ENCODE measurements around the gene HSD17B10.
"Not testable (repeated sequence)": the region's sequence is repeated elsewhere in the genome, so short reads cannot be mapped to it uniquely, and the experiment has no call there.

Gene HSD17B10

GRCh38 chrX:53435997-53436396 lies 1.8 kb upstream of the HSD17B10 start:
- DNase-seq, result peak; percentile 28

DNA sequence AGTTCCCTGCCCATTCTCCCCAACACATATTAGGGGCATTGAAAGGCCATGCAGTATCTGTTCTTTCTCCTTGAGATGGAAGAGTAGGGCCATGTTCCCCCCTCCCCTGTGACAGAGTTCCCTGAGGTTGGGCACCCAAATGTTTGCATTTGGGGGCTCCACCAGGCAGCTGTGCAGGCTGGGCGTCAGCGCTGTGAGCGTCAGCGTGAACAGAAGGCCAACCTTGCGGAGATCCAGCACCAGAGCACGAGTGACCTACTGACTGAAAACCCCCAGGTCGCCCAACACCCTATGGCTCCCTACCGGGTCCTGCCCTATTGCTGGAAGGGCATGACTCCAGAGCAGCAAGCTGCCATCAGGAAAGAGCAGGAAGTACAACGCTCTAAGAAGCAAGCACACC lies 3.9 kb downstream of the HSD17B10 start:
- DNase-seq, result no peak

DNA sequence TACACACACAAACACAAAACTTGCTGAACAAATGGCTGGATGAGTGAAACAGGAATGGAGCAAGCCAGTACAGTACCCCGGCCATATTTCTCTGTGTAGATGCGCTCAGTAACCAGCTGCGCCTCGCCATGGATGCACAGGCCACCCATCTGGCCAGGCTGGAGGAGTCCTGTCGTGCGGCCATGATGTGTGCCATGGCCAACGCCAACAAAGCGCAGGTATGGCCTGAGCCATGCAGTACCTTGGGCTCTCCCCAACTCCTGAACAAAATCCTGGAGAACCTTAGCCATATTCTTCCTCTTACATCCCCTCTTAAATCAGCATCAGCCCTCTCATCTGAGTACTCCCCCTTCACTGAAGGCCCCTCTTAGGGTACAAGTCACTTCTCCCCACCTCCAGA lies 4.4 kb downstream of the HSD17B10 start:
- DNase-seq, result no peak

GRCh38 chrX:53422861-53423306 lies 11.3 kb downstream of the HSD17B10 start, which contains the start of gene RIBC1:
Gene RIBC1, plus strand, starts transcription at chrX:53422873. Its CDS starts 3,404 bp downstream, at chrX:53426277.
- no peak for DNase-seq

DNA sequence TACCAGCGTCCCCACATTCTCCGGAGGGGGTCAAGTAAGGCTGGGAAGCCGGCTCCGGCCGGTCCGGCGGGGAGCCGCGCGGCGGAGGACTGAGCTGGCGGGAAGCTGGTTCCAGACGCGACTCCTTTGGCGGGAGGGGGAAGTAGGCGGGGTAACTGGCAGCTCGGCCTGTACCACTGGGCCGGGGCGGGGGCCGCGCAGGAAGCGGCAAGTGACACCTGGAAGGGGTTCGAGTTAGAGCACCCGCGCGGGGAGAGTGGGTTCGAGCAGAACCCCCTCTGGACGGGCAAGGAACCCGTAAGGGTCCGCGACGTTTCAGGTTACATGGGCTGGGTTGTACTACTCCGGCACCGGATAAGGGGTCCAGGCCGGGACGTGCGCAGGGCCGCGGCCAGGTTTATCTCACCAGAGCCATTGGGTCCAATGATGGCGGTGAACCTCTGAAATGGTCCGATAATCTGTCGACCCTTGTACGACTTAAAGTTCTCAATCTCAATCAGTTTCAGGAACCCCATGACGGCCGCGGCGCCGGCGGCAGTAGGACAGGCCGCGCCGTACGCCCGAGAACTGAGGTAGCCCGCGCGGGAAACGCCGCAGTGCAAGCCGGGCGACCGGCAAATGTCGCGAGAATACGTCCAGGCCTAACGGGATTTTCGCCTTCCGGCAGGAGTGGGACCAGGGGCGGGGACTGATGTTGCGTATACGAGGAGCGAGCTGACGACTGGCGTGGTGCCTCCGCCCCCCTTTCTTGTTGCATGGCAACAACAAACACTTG lies 11.9 kb downstream of the HSD17B10 start, which contains the start of gene SMC1A:
Gene SMC1A, minus strand, starts transcription at position 569 of the 775 bp plus-strand sequence. Its CDS starts 54 bp downstream, at position 515.
- peak; percentile 95 for DNase-seq

GRCh38 chrX:53421772-53422085 lies 12.4 kb downstream of the HSD17B10 start:
- no peak for DNase-seq

DNA sequence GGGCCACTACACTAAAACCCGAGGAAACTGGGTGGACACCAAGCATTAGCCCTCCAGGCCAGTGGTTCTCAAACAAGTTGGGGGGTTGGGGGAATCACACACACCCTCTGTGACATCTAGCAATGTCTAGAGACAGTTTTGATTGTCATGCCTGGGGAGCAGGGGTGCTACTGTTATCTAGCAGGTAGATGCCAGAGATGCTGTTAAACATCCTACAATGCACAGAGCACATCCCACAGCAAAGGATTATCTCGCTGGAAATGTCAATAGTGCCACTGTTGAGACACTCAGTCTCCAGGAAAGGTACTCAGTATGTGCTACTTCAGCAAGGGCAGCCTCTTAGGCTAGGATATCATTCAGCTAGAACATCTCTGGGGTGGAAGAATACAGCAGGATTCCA lies 13.0 kb downstream of the HSD17B10 start:
- no peak for DNase-seq

GRCh38 chrX:53420351-53420750 lies 13.8 kb downstream of the HSD17B10 start:
- DNase-seq, result not testable (repeated sequence)

DNA sequence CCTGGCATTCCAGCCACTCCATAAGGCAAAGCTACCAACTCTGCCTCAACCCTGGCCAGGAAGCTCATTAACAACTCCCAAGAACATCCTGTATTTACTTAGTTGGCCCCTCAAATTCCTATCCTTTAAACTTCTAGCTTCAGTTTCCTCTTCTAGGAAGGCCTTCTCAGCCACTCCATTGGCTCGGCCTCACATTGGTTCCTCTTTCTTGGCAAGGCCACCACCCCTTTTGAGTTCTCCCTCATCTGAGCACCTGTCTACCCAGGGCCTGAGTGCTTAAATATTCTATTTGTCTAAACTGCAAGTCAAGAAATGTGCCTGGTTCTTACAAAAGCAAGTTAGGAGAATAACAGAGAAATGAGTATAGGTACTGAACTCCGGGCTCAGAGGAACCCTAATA lies 21.7 kb downstream of the HSD17B10 start:
- DNase-seq, result no peak

GRCh38 chrX:53403535-53403934 lies 30.6 kb downstream of the HSD17B10 start:
- no peak for DNase-seq

- DNase-seq, result no peak
Observed at GRCh38 chrX:53398216-53398615, 36.0 kb downstream of the HSD17B10 start.

GRCh38 chrX:53395605-53396298 lies 38.4 kb downstream of the HSD17B10 start:
- DNase-seq, result no peak

DNA sequence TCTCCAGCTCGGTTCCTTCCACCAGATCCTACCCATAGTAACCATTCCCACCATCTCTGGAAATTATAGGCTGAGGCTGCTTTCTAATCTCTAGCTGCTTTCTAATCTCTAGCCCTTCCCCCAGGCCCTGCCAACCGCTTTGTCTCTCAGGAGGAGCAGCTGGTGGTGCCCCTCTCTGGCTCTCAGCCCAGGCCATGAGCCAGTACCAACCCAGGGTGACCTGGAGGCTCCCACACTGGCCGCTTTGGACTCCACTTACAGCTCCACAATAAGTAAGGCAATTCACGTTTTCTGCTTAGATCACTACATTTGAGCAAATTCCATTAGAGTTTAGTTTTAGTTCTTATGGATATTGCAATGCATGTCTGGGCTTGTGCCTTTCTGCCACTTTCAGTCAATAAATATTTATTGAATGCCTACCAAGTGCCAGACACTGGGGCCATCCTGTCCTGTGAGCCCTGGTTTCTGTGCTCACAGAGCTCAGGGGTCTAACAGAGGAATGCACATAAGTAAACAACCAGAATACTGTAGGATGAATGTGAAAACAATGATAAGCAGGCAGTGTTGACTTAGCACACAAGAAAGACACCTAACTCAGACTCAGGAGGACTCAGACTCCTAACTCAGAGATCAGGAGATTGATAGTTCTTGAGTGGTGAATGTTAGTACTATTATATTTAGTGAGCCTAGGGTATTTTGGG lies 50.6 kb downstream of the HSD17B10 start:
- DNase-seq, result no peak
